ENCODE measurements around the gene FREM2.

The FREM2 gene

GRCh38 chr13:38685431-38685830 lies 1.4 kb upstream of the FREM2 start:
- no peak overlapping the region for H3K4me3 ChIP-seq (ENCODE audit: low read depth, low read length)

GRCh38 chr13:38685974-38686576 lies 802 bp upstream of the FREM2 start:
- peak overlapping the region; percentile 76 for H3K4me3 ChIP-seq (ENCODE audit: low read depth, low read length)

GRCh38 chr13:38687246-38688229 lies 661 bp downstream of the FREM2 start:
- H3K4me3 ChIP-seq (ENCODE audit: low read depth, low read length) = peak overlapping the region; percentile 76

GRCh38 chr13:38688674-38689073 lies 1.8 kb downstream of the FREM2 start:
- H3K4me3 ChIP-seq (ENCODE audit: low read depth, low read length) = no peak overlapping the region

- no peak overlapping the region for H3K4me3 ChIP-seq (ENCODE audit: low read depth, low read length)
These were observed 3.4 kb downstream of the FREM2 start for GRCh38 chr13:38690231-38690630.

- H3K4me3 ChIP-seq (ENCODE audit: low read depth, low read length) = no peak overlapping the region
These were observed 6.3 kb downstream of the FREM2 start for GRCh38 chr13:38693168-38693567.

- no peak overlapping the region for H3K4me3 ChIP-seq (ENCODE audit: low read depth, low read length)
These were observed 6.8 kb downstream of the FREM2 start for GRCh38 chr13:38693641-38694040.

GRCh38 chr13:38697197-38697596 lies 10.3 kb downstream of the FREM2 start:
- H3K4me3 ChIP-seq (ENCODE audit: low read depth, low read length) = no peak overlapping the region

- no peak overlapping the region for H3K4me3 ChIP-seq (ENCODE audit: low read depth, low read length)
These were observed 10.9 kb downstream of the FREM2 start for GRCh38 chr13:38697628-38698333.

GRCh38 chr13:38700051-38700450 lies 13.2 kb downstream of the FREM2 start:
- no peak overlapping the region for H3K4me3 ChIP-seq (ENCODE audit: low read depth, low read length)

- H3K4me3 ChIP-seq (ENCODE audit: low read depth, low read length) = no peak overlapping the region
These were observed 15.8 kb downstream of the FREM2 start for GRCh38 chr13:38702669-38703068.

- H3K4me3 ChIP-seq (ENCODE audit: low read depth, low read length) = no peak overlapping the region
These were observed 16.4 kb downstream of the FREM2 start for GRCh38 chr13:38703255-38703654.

GRCh38 chr13:38705365-38705764 lies 18.5 kb downstream of the FREM2 start:
- no peak overlapping the region for H3K4me3 ChIP-seq (ENCODE audit: low read depth, low read length)

GRCh38 chr13:38707460-38707859 lies 20.6 kb downstream of the FREM2 start:
- no peak overlapping the region for H3K4me3 ChIP-seq (ENCODE audit: low read depth, low read length)

- H3K4me3 ChIP-seq (ENCODE audit: low read depth, low read length) = no peak overlapping the region
These were observed 26.2 kb downstream of the FREM2 start for GRCh38 chr13:38713046-38713445.

GRCh38 chr13:38718374-38718773 lies 31.5 kb downstream of the FREM2 start:
- no peak overlapping the region for H3K4me3 ChIP-seq (ENCODE audit: low read depth, low read length)

GRCh38 chr13:38730332-38730731 lies 43.5 kb downstream of the FREM2 start:
- H3K4me3 ChIP-seq (ENCODE audit: low read depth, low read length) = no peak overlapping the region

- H3K4me3 ChIP-seq (ENCODE audit: low read depth, low read length) = no peak overlapping the region
These were observed 46.3 kb downstream of the FREM2 start for GRCh38 chr13:38733146-38733545.

- no peak overlapping the region for H3K4me3 ChIP-seq (ENCODE audit: low read depth, low read length)
These were observed 49.0 kb downstream of the FREM2 start for GRCh38 chr13:38735665-38736440.

GRCh38 chr13:38743466-38743865 lies 56.6 kb downstream of the FREM2 start:
- no peak overlapping the region for H3K4me3 ChIP-seq (ENCODE audit: low read depth, low read length)

GRCh38 chr13:38752686-38753085 lies 65.8 kb downstream of the FREM2 start:
- H3K4me3 ChIP-seq (ENCODE audit: low read depth, low read length) = no peak overlapping the region

Data from iPS-11a (cell line).